GM19043 (cell line): Measurements from ENCODE around the gene MTMR3.
"Not testable (repeated sequence)": the region's sequence is repeated elsewhere in the genome, so short reads cannot be mapped to it uniquely, and the experiment has no call there.

Experiments
- ATAC-seq: cut with Tn5 transposase; IDR thresholded peaks from one replicate; pipeline ENCODE4 v1.9.1; 2021; ENCODE audit warnings: low read depth; ENCODE audit not compliant: unreplicated experiment

The MTMR3 gene

GRCh38 chr22:30043161-30043560 is 160.2 kb downstream of the MTMR3 start:
- ATAC-seq, result no peak

- ATAC-seq, result no peak
These were observed 161.4 kb downstream of the MTMR3 start for GRCh38 chr22:30044369-30044768.

GRCh38 chr22:30044881-30045493 is 162.0 kb downstream of the MTMR3 start:
- no peak for ATAC-seq

GRCh38 chr22:30045494-30045887 is 162.5 kb downstream of the MTMR3 start:
- no peak for ATAC-seq

- ATAC-seq, result no peak
These were observed 163.1 kb downstream of the MTMR3 start for GRCh38 chr22:30045901-30046715.

- no peak for ATAC-seq
These were observed 163.9 kb downstream of the MTMR3 start for GRCh38 chr22:30046716-30047363.

GRCh38 chr22:30047364-30047738 is 164.4 kb downstream of the MTMR3 start:
- no peak for ATAC-seq

GRCh38 chr22:30048681-30049080 is 165.7 kb downstream of the MTMR3 start:
- no peak for ATAC-seq

- ATAC-seq, result no peak
These were observed 171.2 kb downstream of the MTMR3 start for GRCh38 chr22:30054067-30054763.

GRCh38 chr22:30054764-30055069 is 171.7 kb downstream of the MTMR3 start:
- ATAC-seq, result no peak

- ATAC-seq, result no peak
These were observed 173.0 kb downstream of the MTMR3 start for GRCh38 chr22:30056015-30056414.

GRCh38 chr22:30057375-30057774 is 174.4 kb downstream of the MTMR3 start:
- no peak for ATAC-seq

- ATAC-seq, result not testable (repeated sequence)
These were observed 176.5 kb downstream of the MTMR3 start for GRCh38 chr22:30059346-30060020.

- ATAC-seq, result not testable (repeated sequence)
These were observed 178.1 kb downstream of the MTMR3 start for GRCh38 chr22:30061094-30061493.

- ATAC-seq, result no peak
These were observed 179.3 kb downstream of the MTMR3 start for GRCh38 chr22:30062259-30062658.

- no peak for ATAC-seq
These were observed 180.0 kb downstream of the MTMR3 start for GRCh38 chr22:30062950-30063349.

GRCh38 chr22:30064172-30064571 is 181.2 kb downstream of the MTMR3 start:
- no peak for ATAC-seq

GRCh38 chr22:30073743-30074142 is 190.8 kb downstream of the MTMR3 start:
- no peak for ATAC-seq

GRCh38 chr22:30074147-30074546 is 191.2 kb downstream of the MTMR3 start:
- ATAC-seq, result no peak

- ATAC-seq, result no peak
These were observed 192.0 kb downstream of the MTMR3 start for GRCh38 chr22:30074994-30075393.
